ENCODE data around the gene NUDT4B.
"Not testable (repeated sequence)": the region's sequence is repeated elsewhere in the genome, so short reads cannot be mapped to it uniquely, and the experiment has no call there.

The NUDT4B gene

DNA sequence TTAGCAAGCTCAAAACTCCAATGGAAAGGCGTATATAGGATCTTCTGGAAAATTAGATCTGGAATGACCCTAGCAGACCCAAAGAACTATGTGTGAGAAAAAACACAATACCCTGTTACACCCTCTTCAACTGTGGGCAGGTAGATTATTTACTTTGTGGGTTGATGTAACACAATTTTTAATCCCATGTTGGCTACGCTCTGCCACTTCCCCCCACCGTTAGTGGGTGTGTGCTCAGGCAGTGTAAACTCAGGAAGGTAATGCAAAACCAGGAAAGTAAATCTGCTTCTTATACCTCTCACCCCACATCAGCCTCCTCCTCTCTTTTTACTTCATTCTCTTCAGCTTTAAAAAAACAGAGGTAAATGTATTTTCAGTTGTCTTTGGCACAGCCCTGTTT lies 23.7 kb upstream of the NUDT4B start:
- not testable (repeated sequence) for H3K27ac ChIP-seq; H3K4me1 ChIP-seq (ENCODE audit: control insufficient read depth in 1 of 2, insufficient read depth in 1 of 2, low read depth in 1 of 2, low read length in 1 of 2); H3K27me3 ChIP-seq; H3K36me3 ChIP-seq; H3K4me3 ChIP-seq (ENCODE audit: low read depth in 1 of 2, low read length in 1 of 2); H3K9me3 ChIP-seq

GRCh38 chr1:148727862-148728261 lies 20.7 kb upstream of the NUDT4B start:
- not testable (repeated sequence) for H3K36me3 ChIP-seq; H3K4me3 ChIP-seq (ENCODE audit: low read depth in 1 of 2, low read length in 1 of 2); H3K27me3 ChIP-seq; H3K4me1 ChIP-seq (ENCODE audit: control insufficient read depth in 1 of 2, insufficient read depth in 1 of 2, low read depth in 1 of 2, low read length in 1 of 2); H3K27ac ChIP-seq; H3K9me3 ChIP-seq

DNA sequence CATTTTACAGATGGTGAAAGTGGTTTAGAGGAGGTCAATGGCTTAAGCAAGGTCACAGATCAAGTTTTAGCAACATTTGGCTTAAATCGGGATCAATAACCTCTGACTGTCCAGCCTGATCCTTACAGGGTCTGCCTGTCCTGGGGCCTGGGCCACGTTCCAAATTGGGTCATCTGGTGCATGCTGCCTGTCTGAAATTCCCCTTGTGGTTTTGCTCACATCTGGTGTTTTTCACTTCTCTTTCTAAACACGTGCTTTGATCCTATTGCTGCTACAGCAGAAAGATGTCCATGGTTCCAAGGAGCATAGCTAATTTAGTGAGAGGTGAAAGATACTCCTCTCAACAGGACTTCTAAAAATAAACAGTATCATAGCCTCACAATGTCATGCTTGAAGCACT lies 19.4 kb upstream of the NUDT4B start:
- not testable (repeated sequence) for H3K9me3 ChIP-seq; H3K4me3 ChIP-seq (ENCODE audit: low read depth in 1 of 2, low read length in 1 of 2); H3K4me1 ChIP-seq (ENCODE audit: control insufficient read depth in 1 of 2, insufficient read depth in 1 of 2, low read depth in 1 of 2, low read length in 1 of 2); H3K27me3 ChIP-seq; H3K36me3 ChIP-seq; H3K27ac ChIP-seq

DNA sequence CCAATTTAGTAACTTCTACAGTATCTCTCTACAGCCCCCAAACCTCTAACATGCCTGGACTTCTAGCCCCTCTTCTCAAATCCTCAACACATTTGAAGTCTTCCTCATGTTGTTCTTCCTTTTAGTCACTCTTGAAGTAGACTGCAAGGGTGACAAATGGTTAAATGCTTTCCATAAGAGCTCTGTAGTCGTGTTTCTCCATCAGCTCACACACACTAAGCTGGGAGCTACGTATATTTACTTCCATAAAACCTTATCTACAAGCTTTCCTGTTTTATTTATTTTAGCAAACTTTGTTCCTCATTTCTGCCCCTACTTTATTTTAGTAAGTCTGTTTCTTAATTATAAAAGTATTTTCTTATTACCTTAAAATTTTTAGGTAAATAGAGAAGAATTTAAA lies 19.0 kb upstream of the NUDT4B start:
- not testable (repeated sequence) for H3K9me3 ChIP-seq; H3K36me3 ChIP-seq; H3K27me3 ChIP-seq; H3K4me1 ChIP-seq (ENCODE audit: control insufficient read depth in 1 of 2, insufficient read depth in 1 of 2, low read depth in 1 of 2, low read length in 1 of 2); H3K27ac ChIP-seq; H3K4me3 ChIP-seq (ENCODE audit: low read depth in 1 of 2, low read length in 1 of 2)

GRCh38 chr1:148732277-148732676 lies 16.3 kb upstream of the NUDT4B start:
- not testable (repeated sequence) for H3K36me3 ChIP-seq; H3K4me1 ChIP-seq (ENCODE audit: control insufficient read depth in 1 of 2, insufficient read depth in 1 of 2, low read depth in 1 of 2, low read length in 1 of 2); H3K27me3 ChIP-seq; H3K27ac ChIP-seq; H3K4me3 ChIP-seq (ENCODE audit: low read depth in 1 of 2, low read length in 1 of 2); H3K9me3 ChIP-seq

GRCh38 chr1:148733585-148734310 lies 14.8 kb upstream of the NUDT4B start:
- not testable (repeated sequence) for H3K4me3 ChIP-seq (ENCODE audit: low read depth in 1 of 2, low read length in 1 of 2); H3K36me3 ChIP-seq; H3K27ac ChIP-seq; H3K4me1 ChIP-seq (ENCODE audit: control insufficient read depth in 1 of 2, insufficient read depth in 1 of 2, low read depth in 1 of 2, low read length in 1 of 2); H3K9me3 ChIP-seq; H3K27me3 ChIP-seq

GRCh38 chr1:148734311-148734662 lies 14.3 kb upstream of the NUDT4B start:
- H3K27me3 ChIP-seq; H3K27ac ChIP-seq; H3K9me3 ChIP-seq; H3K4me1 ChIP-seq (ENCODE audit: control insufficient read depth in 1 of 2, insufficient read depth in 1 of 2, low read depth in 1 of 2, low read length in 1 of 2); H3K4me3 ChIP-seq (ENCODE audit: low read depth in 1 of 2, low read length in 1 of 2); H3K36me3 ChIP-seq: not testable (repeated sequence)

GRCh38 chr1:148735538-148735937 lies 13.0 kb upstream of the NUDT4B start:
- not testable (repeated sequence) for H3K27me3 ChIP-seq; H3K4me3 ChIP-seq (ENCODE audit: low read depth in 1 of 2, low read length in 1 of 2); H3K27ac ChIP-seq; H3K4me1 ChIP-seq (ENCODE audit: control insufficient read depth in 1 of 2, insufficient read depth in 1 of 2, low read depth in 1 of 2, low read length in 1 of 2); H3K9me3 ChIP-seq; H3K36me3 ChIP-seq

GRCh38 chr1:148738667-148739066 lies 9.9 kb upstream of the NUDT4B start:
- not testable (repeated sequence) for H3K9me3 ChIP-seq; H3K36me3 ChIP-seq; H3K27ac ChIP-seq; H3K4me3 ChIP-seq (ENCODE audit: low read depth in 1 of 2, low read length in 1 of 2); H3K4me1 ChIP-seq (ENCODE audit: control insufficient read depth in 1 of 2, insufficient read depth in 1 of 2, low read depth in 1 of 2, low read length in 1 of 2); H3K27me3 ChIP-seq

DNA sequence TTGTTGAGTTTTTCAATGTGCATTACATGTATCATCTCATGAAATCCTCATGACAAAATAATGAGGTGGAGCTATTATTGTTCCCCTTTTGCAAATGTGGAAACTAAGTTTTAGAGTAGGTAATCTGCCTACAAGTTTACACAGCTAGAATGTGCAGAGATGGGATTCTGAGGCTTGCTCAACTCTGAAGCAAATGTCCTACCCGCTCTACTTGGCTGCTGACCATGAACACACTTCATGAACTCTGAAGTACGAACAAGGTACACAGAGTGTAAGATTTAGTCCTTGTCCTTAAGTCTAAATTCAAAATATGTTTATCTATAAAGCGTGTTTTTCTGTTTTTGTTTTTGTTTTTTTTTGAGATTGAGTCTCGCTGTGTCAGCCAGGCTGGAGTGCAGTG lies 5.4 kb upstream of the NUDT4B start:
- not testable (repeated sequence) for H3K36me3 ChIP-seq; H3K27ac ChIP-seq; H3K9me3 ChIP-seq; H3K4me1 ChIP-seq (ENCODE audit: control insufficient read depth in 1 of 2, insufficient read depth in 1 of 2, low read depth in 1 of 2, low read length in 1 of 2); H3K4me3 ChIP-seq (ENCODE audit: low read depth in 1 of 2, low read length in 1 of 2); H3K27me3 ChIP-seq

DNA sequence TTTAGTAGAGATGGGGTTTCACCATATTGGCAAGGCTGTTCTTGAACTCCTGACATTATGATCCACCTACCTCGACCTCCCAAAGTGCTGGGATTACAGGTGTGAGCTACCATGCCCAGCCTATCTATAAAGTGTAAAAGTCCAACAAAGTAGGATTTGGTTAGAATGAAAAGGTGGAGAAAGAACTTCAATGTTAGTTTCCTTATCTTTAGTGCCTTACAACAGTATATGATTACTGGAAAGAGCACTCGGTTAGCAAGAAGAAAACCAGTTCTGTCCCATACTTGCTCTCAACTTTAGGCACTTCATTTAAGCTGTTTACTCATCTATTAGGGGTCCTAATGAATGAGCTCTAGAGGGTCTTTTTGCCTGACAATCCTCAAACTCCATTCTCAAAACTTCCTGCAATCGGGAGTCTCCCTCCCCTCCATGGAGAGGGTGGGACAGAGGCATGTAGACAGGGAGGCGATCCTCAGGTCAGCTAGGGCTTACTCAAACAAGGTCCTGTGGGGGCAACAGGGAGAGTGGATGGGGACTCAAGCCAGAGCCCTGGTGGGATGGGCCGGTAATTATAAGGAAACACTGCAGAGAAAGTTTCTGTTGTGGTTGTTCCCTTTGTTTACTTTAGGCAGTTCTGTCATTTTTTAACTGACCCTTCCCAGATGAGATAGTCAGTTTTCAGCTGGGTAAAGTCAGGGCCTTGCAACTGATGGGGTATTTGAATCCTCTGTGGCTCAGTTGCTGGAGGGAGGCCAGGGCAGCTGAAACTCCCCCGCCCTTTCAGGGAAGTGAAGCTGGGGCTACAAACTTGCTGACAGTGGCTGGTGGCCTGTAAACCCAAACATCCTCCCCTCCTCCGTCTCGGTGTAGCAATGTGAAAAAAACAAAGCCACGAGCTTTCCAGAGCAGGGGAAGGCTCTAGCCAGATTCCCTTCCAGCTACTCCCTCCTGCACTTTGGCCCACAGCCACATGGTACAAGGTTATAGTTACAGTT lies 4.6 kb upstream of the NUDT4B start:
- not testable (repeated sequence) for H3K27ac ChIP-seq; H3K9me3 ChIP-seq; H3K36me3 ChIP-seq; H3K27me3 ChIP-seq; H3K4me1 ChIP-seq (ENCODE audit: control insufficient read depth in 1 of 2, insufficient read depth in 1 of 2, low read depth in 1 of 2, low read length in 1 of 2); H3K4me3 ChIP-seq (ENCODE audit: low read depth in 1 of 2, low read length in 1 of 2)

DNA sequence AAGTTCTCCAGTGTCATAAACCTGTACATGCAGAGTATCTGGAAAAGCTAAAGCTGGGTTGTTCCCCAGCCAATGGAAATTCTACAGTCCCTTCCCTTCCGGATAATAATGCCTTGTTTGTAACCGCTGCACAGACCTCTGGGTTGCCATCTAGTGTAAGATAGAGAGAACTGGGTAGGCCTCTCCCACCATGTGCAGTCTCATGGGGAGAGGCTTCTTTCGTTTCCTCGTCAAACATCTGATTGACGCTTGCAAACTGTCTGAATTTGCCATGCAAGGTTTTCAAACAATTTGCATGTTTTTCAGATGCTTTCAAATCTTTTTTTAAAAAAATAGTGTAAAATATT lies 734 bp downstream of the NUDT4B start:
- not testable (repeated sequence) for H3K36me3 ChIP-seq; H3K9me3 ChIP-seq; H3K4me3 ChIP-seq (ENCODE audit: low read depth in 1 of 2, low read length in 1 of 2); H3K27me3 ChIP-seq; H3K4me1 ChIP-seq (ENCODE audit: control insufficient read depth in 1 of 2, insufficient read depth in 1 of 2, low read depth in 1 of 2, low read length in 1 of 2); H3K27ac ChIP-seq

DNA sequence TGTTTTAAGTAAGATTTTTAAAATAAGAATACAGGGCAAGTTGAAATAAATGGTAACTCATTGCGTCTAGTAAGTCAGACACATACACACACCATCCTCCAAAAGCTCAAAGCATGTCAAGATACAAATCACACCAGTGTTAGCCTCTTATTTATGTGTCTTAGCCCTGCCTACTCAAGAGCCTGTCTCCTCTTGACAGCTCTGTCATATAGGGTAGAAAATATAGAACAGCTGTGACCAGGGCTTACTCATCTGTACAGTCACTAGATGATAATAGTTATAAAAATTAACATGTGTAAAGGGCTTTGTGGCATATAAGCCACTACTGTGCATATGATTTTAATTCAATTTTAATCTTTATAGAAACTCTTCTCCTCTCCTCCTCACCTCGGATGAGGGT lies 7.7 kb downstream of the NUDT4B start:
- H3K9me3 ChIP-seq; H3K4me1 ChIP-seq (ENCODE audit: control insufficient read depth in 1 of 2, insufficient read depth in 1 of 2, low read depth in 1 of 2, low read length in 1 of 2); H3K36me3 ChIP-seq; H3K27ac ChIP-seq; H3K4me3 ChIP-seq (ENCODE audit: low read depth in 1 of 2, low read length in 1 of 2); H3K27me3 ChIP-seq: not testable (repeated sequence)

- H3K27ac ChIP-seq; H3K4me1 ChIP-seq (ENCODE audit: control insufficient read depth in 1 of 2, insufficient read depth in 1 of 2, low read depth in 1 of 2, low read length in 1 of 2); H3K36me3 ChIP-seq; H3K27me3 ChIP-seq; H3K4me3 ChIP-seq (ENCODE audit: low read depth in 1 of 2, low read length in 1 of 2); H3K9me3 ChIP-seq: not testable (repeated sequence)
Measured at GRCh38 chr1:148757446-148757845, 8.9 kb downstream of the NUDT4B start.
